ENCODE results near the gene SH3BP2.
A peak's percentile ranks its signal among the peaks of the same experiment; 100 is the strongest.

Gene SH3BP2, protein sequence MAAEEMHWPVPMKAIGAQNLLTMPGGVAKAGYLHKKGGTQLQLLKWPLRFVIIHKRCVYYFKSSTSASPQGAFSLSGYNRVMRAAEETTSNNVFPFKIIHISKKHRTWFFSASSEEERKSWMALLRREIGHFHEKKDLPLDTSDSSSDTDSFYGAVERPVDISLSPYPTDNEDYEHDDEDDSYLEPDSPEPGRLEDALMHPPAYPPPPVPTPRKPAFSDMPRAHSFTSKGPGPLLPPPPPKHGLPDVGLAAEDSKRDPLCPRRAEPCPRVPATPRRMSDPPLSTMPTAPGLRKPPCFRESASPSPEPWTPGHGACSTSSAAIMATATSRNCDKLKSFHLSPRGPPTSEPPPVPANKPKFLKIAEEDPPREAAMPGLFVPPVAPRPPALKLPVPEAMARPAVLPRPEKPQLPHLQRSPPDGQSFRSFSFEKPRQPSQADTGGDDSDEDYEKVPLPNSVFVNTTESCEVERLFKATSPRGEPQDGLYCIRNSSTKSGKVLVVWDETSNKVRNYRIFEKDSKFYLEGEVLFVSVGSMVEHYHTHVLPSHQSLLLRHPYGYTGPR

DNA sequence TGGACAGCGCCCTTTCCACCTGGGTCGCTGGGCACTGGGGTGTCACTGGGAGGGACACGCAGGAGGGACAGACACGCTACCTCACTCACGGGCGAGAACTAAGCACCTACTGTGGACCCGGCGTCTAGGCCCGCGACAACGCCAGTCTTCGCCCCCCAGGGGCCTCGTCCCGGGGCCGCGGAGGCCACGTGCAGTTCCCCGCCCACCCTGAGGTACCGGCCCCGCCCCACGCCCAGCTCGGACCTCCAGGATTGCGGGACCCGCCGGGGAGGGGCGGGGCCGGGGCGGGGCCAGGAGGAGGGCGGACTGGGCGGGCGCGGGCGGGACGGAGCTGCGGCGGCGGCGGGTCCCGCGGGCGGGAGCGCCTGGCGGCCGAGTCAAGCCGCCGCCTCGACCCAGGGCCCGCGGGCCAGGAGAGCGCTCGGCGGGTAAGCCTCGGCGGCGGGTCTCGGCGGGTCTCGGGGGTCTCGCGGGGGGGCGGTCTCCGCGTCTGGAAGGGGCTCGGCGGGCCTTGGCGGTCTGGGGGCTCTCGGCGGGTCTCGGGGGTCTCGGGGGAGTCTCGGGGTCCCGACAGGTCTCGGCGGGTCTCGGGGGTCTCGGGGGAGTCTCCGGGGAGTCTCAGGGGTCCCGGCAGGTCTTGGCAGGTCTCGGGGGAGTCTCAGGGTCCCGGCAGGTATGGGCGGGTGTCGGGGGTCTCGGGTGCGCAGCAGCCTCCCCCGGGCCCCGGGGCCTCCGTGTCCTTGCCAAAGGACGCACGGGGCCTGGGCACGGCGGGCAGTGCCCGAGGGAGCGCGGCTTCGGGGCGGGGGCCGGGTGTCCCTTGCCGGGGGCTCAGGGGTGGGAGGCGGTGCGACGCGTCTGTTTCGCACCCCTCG is at the start of gene SH3BP2:
TSS of gene SH3BP2 (plus strand) at position 375 of the 875 bp plus-strand sequence. CDS start 27,533 bp downstream, outside the sequence.
- peak; percentile 64 for DNase-seq

DNA sequence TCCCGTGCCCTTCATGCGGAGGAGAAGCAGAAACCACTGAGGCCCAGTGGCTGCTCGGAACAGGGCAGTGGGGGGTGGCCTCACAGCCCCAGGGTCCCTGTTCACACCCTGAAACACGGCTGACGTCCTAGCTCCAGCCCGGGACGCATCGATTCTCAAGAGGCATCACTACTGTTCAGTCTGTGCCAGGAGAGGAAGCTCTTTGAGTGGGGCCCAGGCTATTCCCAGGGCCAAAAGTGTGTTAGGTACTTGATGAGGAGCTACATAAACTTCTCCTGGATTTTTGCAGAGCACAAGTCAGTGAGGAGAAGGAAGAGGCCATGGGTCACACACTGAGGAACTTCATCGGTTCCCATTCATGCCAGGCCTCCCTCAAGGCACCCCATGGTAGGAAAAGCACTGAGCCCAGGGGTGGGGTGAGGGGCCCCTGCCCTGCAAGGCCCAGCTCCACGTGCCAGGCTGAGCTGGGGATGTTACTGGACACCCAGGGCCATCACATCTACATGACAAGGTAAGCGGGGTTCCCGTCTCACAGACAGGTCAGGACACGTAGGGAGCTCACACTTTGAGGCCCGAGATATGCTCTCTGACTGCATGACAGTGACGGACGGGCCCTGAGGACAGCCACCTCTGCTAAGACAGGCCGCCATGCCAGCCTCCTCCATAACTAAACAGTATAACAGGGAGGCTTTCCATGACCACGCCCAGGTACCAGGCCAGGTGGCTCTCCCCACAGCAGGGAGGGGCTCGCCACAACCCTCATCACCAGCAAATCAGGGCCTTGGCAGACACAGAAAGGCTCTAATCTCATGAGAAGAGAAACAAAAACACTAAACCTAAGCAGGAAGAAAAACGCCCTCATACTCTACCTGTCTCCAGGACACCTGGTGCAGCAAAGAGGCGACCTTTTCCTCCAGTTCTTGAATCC is 49.1 kb upstream of the SH3BP2 start:
- no peak for DNase-seq

DNA sequence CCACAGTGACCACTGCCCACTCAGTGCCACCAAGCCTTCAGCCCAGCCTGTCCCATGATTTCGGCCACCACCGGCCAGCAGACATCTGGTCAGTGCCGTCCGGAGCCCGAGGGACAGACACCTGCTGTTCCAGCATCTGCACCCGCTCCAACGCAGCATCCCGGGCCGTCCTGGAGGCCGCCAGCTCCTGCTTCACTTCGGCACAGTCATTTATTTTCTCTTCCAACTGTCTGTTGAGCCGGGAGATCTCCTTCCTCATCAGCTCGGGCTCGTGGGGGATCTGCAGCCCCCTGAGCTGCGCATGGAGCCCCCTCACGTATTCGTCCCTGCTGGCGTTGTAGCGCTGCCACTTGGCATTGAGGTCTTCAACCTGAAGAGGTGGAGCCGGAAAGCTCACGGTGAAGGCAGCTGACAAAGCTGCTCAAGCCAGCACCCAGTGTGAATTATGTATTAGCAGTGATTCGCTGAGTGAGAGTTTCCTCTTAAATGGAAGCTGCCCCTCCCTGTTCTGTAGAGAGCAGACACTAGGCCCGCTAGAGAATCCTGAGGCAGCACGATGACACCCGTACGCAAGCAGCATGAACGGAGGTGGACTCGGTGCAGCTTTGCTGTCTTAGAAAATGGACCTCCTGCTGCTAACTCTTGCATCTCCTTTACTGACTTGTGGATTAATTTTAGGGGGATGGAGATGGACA is 48.2 kb upstream of the SH3BP2 start:
- DNase-seq = no peak

DNA sequence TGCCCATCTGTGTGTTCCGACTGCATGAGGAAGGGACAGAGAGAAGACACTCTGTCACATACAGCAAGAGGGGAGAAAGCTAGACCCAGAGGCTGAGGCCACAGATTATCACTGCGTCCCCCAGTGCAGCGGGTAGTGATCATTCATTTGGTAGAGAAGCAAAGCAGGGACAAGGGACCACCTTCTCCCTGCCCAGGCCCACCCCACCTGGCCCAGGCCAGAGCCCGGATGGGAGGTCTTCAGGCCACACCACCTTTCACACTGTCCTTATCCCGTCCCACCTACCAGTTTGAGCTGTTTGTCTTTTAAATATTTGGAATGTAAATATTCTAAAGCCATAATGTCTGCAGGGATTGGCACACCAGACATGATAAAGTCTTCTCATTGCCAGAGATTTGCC is 47.4 kb upstream of the SH3BP2 start:
- no peak for DNase-seq

DNA sequence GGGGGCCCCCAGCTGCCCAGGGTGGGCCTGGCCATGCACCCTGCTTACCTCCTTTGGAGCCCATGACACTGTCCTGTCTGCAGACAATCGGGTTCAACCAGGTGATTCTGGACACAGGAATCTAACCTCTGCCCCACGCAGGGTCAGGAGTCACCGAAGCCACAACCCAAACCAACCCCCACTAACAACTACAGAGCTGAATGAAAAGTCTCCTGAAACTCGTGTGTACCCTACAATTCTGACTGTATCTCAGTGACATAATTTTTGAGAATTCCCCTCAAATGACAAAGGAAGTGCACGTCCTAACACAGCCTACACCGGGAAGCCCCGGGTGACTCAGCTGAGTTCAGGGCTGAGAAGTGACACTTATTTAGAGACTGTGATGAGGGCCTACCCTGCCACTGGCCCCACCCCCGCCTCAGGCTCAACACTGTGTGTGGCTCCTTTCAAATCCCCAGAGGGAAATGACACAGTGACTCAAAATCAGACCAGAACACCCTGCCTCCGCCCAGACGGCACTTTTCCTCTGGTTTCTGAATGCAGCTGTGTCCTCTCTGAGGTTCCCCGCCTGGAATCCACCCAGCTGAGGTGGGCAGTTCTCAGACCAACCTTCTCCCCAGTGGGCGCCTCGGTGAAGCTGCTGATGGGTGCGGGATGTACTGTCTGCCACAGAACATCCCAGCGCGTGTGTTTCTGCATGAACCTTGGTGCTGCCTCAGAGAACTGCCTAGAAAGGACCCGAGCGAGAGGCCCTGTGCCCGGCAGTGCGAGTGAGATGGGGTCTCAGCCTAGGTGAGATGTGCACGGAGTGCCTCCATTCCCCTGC is 46.7 kb upstream of the SH3BP2 start:
- peak; percentile 96 for DNase-seq

DNA sequence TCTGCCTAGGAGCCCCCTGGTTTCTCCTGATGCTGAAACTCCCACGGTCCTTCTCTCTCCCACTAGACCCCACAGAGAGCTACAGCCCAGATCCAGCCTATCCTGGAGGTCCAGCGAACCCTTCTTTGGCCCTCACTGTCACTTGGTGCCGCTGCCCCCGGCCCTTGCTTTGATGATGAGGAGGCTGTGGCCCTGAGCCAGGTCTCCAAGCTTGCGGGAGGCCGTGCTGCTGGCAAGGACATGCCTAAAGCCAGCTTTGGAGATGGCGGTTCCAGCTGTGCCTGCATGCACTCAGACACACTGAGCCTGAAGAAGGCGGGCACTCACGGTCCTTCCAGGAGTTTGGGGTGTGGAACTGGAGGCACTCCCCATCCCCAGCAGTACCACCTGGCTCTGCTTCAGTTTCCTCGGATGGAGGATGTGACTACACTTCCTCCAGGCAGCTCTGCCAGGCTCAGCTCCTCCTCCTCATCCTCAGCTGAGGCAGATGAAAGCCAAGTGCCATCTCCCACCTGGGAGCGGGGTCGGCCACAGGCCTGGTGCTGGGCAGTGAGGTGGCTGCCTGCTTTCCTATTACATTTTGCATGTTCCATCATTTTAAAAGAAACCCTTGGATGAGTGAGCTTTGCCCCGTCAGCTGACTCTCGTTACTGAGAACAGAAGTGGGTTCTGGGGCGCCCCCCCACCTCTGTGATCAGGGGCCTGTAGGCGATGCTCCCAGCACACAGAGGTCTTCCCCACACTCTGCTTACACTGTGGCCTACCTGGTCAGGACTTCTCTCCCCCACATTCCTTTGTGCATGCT is 45.8 kb upstream of the SH3BP2 start:
- no peak for DNase-seq

DNA sequence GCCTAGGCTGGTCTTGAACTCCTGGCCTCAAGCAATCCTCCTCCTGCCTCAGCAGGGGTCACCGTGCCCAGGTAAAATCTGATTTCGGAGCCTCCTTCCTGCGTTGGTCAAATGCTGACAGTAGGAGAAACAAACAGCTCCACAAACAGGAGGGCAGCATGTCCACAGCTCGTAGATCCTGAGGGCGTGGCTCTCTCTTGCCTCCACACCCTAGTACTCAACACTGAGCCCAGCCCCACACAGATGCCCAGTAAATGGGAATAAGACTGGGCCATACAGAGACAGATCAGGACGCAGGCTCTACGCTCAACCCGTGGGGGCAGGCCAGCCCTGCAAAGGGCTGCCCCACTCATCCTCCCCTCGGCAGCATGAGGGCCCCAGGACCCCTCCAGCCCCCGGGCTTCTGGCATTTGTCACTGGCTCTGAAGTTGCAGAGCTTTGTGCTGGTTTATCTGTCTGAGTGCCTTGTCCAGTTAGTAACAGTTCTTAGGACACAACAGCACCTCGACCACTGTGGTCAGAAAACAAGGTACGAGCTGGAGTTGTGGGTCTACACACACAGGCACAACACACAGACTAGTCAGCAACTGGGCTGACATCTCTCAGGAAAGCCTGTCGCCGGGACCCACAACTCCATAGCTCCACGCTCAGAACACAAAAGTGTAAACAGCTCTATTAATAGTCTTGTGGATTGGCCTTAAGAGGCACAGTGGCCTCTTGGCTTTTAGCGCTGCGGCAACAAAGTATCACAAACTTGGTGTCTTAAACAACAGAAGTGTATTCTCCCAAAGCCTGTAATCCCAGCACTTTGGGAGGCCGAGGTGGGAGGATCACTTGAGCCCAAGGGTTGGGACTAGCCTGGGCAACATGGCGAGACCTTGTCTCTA is 41.9 kb upstream of the SH3BP2 start:
- DNase-seq = no peak

DNA sequence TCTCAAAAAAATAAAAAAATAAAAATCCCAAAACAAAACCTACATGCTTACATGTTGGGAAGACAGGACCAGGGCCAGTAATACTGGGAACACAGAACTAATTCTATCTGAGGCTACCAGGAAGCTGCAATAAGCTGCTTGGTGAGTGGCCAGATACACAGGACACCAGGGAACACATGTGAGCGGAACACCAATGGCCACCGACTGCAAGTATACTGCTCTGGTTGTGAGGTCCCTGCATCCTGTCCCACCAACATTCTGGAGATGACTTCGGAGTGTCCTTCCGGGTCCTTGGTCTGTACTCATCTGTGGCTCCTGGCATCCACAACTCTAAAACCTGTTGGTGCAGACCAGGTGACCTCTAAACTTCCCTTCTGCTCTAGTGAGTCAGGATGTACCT is 39.4 kb upstream of the SH3BP2 start:
- no peak for DNase-seq

DNA sequence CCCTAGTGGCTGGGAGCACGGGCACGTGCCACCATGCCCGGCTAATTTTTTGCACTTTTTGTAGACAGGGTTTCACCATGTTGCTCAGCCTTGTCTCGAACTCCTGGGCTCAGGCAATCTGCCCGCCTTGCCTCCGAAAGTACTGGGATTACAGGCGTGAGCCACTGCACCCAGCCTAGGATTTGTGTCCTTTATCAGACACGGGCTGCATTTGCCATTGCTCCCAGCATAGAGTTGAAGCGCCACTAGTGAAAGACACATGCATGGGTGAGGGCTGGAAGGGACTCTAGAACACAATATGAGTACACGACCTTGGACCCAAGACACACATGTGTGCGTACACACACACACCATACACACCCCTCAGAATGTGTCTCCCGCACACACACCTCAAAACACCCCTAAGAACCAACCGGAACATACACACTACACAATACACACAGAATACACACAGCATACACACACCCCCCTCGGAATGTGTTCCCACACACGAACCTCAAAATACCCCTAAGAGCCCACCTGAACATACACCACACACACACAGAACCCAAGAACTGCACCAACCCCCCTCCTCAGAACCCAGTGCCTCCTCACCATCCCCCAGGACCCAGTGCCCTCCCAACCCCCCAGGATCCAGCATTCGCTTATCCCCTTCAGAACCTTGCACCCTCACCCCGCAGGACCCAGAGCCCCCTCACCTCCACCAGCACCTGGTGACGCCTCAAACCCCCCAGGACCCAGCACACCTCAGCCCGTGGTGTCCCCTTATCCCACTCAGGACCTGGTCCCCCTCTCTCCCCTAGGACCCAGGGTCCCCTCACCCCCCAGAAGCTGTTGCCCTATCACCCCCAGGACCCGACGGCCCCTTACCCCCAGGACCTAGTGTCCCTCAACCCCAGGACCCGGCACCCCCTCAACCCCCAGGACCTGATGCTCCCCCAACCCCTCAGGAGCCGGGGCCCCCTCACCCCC is 37.8 kb upstream of the SH3BP2 start:
- DNase-seq = no peak

DNA sequence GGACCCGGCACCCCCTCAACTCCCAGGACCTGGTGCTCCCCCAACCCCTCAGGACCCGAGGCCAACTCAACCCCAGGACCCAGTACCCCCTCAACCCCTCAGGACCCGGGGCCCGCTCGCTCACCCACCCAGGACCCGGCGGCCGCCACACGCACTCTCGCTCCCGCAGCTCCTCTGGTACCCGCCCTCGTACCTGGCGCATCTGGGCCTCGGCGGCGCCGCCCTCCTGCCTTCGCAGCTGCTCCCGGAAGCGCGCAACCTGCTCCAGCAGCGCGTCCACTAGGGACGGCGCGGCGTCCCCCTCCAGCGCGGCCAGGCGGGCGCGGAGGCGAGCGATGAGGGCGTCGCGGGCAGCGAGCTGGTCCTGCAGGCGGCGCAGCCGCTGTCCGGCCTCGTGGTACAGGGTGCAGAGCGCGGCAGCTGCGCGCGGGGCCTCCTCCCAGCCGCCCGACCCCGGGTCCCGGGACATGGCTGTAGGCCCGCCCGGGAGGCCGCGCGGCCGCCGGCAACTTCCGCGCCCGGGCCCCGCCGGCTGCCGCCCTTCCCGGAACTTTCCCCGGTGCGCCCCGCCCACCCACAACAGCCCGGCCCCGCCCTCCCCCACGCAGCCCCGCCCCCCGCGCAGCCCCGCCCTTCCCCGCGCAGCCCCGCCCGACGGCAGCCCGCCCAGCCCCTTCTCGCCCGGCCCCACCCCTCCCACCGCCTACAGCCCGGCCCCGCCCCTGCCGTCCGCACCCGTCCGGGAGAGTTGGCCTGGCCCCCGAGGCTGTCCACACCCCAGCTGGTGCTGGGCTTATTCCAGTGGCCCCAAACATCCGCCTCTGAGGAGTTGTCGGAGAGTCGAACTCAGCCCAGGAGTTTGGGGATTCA is 36.8 kb upstream of the SH3BP2 start, which contains the start of gene TNIP2:
TSS of gene TNIP2 (minus strand) at position 516 of the 870 bp plus-strand sequence. CDS start at position 469, 47 bp downstream.
- DNase-seq = peak; percentile 75

DNA sequence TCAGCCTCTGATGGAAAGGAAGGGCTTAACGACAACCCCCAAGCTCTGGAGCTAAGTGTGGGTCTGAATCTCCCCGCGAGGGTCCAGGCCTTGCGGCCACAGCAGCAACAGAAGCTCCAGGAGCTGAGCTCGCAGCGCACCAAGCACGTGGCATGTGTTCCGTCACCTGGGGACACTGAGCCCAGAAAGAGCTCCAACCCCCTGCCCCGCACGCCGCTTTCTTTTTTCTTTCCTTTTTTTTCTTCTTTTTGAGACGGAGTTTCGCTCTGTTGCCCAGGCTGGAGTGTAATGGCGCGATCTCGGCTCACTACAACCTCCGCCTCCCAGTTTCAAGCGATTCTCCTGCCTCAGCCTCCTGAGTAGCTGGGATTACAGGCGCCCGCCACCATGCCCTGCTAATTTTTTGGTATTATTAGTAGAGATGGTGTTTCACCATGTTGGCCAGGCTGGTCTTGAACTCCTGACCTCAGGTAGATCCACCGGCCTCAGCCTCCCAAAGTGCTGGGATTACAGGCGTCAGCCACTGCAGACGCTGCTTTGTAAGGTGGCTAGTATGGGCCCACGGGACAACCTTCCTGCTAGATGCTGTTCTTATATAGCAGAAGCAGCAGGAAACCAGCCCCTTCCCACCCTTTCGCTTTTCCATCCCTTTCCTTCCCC is 36.1 kb upstream of the SH3BP2 start:
- no peak for DNase-seq

DNA sequence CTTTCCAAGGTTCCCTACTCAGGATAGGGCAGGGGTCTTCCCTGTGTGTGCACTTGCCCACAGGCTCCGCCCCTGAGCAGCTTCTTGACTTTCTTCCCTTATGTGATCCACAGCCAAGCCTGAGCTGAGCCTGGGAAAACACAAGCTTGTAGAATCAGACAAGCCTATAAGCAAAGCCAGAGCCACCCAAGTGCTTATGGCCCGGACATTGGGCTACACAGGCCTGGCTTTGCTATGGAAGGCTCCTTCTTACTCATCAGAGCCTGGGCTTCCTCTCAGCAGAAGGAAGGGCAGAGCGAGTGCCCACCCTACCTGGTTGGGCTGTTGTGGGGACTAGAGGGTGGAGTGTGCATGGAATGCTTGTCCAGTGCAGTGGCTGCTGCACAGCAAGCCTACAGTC is 35.5 kb upstream of the SH3BP2 start:
- no peak for DNase-seq

DNA sequence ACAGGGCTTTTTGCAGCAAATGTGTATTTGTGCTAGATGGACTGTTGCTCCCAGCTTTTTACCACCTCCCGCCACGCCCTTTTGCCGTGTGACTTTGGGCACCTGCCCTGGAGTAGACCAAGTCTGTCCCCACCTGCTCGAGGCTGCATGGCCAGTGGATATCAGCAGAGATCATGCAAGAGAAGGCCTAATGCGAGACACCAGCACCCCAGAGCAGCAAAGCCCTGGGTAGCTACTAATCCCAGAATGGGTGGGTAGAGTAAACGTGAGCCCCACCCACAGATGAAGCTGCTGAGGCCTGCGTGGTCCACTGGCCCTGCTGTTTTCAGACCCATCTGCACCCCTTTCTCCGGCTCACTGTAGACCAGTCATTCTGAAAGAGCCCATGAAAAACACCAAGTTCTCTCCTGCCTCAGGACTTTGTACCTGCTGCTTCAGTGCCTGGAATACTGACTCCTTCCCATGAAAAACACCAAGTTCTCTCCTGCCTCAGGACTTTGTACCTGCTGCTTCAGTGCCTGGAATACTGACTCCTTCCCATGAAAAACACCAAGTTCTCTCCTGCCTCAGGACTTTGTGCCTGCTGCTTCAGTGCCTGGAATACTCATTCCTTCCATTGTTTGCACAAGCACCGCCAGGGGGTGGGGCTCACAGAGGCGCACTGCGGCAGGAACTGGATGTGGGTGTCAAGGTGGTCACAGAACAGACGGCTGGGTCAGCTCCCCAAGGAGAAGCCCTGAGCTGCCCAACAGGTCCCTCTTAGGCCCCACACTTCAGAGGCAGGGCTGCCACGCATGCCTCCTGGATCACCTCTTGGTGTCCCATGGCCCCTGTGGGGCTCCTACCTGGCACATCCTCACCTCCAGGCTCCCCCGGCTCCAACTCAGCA is 31.6 kb upstream of the SH3BP2 start:
- peak; percentile 25 for DNase-seq

DNA sequence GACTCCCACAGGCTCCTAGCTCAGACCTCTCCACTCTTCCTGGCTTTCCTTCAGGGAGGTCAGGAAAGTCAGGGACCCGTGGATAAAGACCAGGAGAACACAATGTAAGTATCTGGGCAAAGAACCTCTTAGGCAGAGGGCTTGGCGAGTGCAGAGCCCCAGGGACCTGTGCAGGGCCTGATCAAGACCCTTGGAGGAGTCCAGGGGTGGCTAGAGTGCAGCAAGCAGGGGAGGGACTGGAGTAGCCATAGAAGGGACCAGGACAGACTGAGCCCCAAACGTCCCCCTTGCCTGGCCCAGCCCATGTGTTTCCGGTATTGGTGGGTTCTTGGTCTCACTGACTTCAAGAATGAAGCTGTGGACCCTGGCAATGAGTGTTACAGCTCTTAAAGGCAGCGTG is 30.8 kb upstream of the SH3BP2 start:
- DNase-seq = no peak
